Gastrocnemius medialis (tissue), 4 donors: ENCODE data around the gene ZNF622. TPM values are rescaled to one million over a fixed set of nuclear protein-coding genes. Genes with fewer than 3 reads are reported as not detected.

ENCODE experiments used
- ATAC-seq, 2 donors: fragments of 150-250 bp; one replicate each; pipeline ENCODE4 v1.9.1; 2016
- DNase-seq, 2 donors: peaks; one replicate each; pipeline ENCODE4 v3.0.0-alpha.2; 2019
- H3K27ac ChIP-seq, 4 donors: fragments of 200-600 bp; sonication (generic); 1 replicate in 1 of 4; 2 replicates in 3 of 4; pipeline ENCODE4 v1.5.1; 2016 to 2018; ENCODE audit warnings: mild to moderate bottlenecking in 2 of 4, moderate library complexity in 1 of 4
- H3K27me3 ChIP-seq, 3 donors: fragments of 200-600 bp; sonication (generic) in 2 of 3; 1 replicate in 1 of 3; 2 replicates in 2 of 3; pipeline versions ENCODE4 v1.5.1 to v1.6.0; 2016 to 2019; ENCODE audit warnings: mild to moderate bottlenecking in 1 of 3, moderate library complexity in 1 of 3
- H3K36me3 ChIP-seq, 2 donors: fragments of 200-600 bp; sonication (generic) in 1 of 2; one replicate each; pipeline ENCODE4 v1.5.1; 2017 to 2018
- H3K4me1 ChIP-seq, 2 donors: fragments of 200-600 bp; sonication (generic) in 1 of 2; one replicate each; pipeline ENCODE4 v1.5.1; 2016 to 2017; ENCODE audit warnings: mild to moderate bottlenecking in 2 of 2
- H3K4me3 ChIP-seq, 4 donors: fragments of 200-600 bp; sonication (generic) in 3 of 4; 1 replicate in 1 of 4; 2 replicates in 3 of 4; pipeline ENCODE4 v1.5.1; 2016 to 2019; ENCODE audit warnings: mild to moderate bottlenecking in 2 of 4
- H3K9me3 ChIP-seq, 3 donors: fragments of 200-600 bp; sonication (generic) in 2 of 3; 1 replicate in 1 of 3; 2 replicates in 2 of 3; pipeline ENCODE4 v1.5.1; 2016 to 2019
- CTCF ChIP-seq, 5 experiments: fragments of 450-650 bp in 3 of 5; fragments of 200-600 bp in 2 of 5; sonication (generic) in 2 of 5; IDR thresholded peaks in 4 of 5; conservative IDR thresholded peaks in 1 of 5; 1 replicate in 4 of 5; 2 replicates in 1 of 5; pipeline ENCODE4 v1.5.1; 2016 to 2019; ENCODE audit warnings: antibody characterized with exemption in 5 of 5, mild to moderate bottlenecking in 3 of 5, moderate library complexity in 3 of 5
- POLR2A ChIP-seq, 2 donors: fragments of 450-650 bp; IDR thresholded peaks; one replicate each; pipeline ENCODE4 v1.6.1; 2017; ENCODE audit warnings: antibody characterized with exemption in 2 of 2, mild to moderate bottlenecking in 2 of 2, moderate library complexity in 2 of 2
- in situ Hi-C, 4 donors: fragments of 200-750 bp; cut with MboI; loops; one replicate each; pipeline versions ENCODE4 v1.15.0 to v1.8.0; 2017; ENCODE audit warnings: low sequenced_read_pairs in 4 of 4
- intact Hi-C: fragments of 100-400 bp; cut with DNase I; formaldehyde crosslinking; loops from one replicate; pipeline ENCODE4 v1.15.1; 2023; ENCODE audit warnings: low total_unique reads
- total RNA-seq, 4 donors: library from RNA; depleted of rRNA; stranded (reverse); fragments of >200 nt; gene quantifications; one replicate each; pipeline versions ENCODE4 v1.1.0 to v1.2.3, GENCODE V29; 2016

The ZNF622 gene
- total RNA-seq, 4 donors from 2014 or later: 44.8 to 150 (median 75.1) TPM

- no peak for TF ChIP-seq POLR2A (IDR thresholded peaks at IDR 0.05)
- no peak for TF ChIP-seq CTCF (IDR thresholded peaks at IDR 0.05 in 4 of 5, conservative IDR thresholded peaks at IDR 0.05 in 1 of 5)
- DNase-seq (no peak), ATAC-seq (no peak)
- Histone ChIP-seq H3K27me3 (no peaks in the 10 kb centered on the region), H3K4me3 (peak overlapping the region in 1 of 4 donors; percentile 39), H3K27ac (peak overlapping the region; percentile 90 to 99 (median 96)), H3K36me3 (peaks cover 0 to 17% of the 10 kb centered on the region in 2 donors), H3K4me1 (peaks cover 74 to 79% of the 10 kb centered on the region in 2 donors), H3K9me3 (no peaks in the 10 kb centered on the region)
- intact Hi-C loops: loop anchor here (2.0 to 5.0 kb wide), 2 partner anchors 16 to 181 kb away; no protein-coding TSS in a partner anchor
- in situ Hi-C loops: loop anchor here (5.0 to 25.0 kb wide), 3 partner anchors 66 to 301 kb away; no protein-coding TSS in a partner anchor
Measured at GRCh38 chr5:16486711-16487111, 21.1 kb upstream of the ZNF622 start.

- ATAC-seq (no peak), DNase-seq (no peak)
- intact Hi-C loops: loop anchor here (2.0 to 5.0 kb wide), 2 partner anchors 15 to 182 kb away; no protein-coding TSS in a partner anchor
- in situ Hi-C loops: loop anchor here (5.0 to 25.0 kb wide), 3 partner anchors 67 to 302 kb away; no protein-coding TSS in a partner anchor
- Histone ChIP-seq H3K4me3 (no peak overlapping the region), H3K4me1 (peaks cover 64 to 85% of the 10 kb centered on the region in 2 donors), H3K9me3 (no peaks in the 10 kb centered on the region), H3K27ac (peak overlapping the region; percentile 90 to 99 (median 96)), H3K27me3 (no peaks in the 10 kb centered on the region), H3K36me3 (peaks cover 0 to 28% of the 10 kb centered on the region in 2 donors)
- no peak for TF ChIP-seq POLR2A (IDR thresholded peaks at IDR 0.05)
- no peak for TF ChIP-seq CTCF (IDR thresholded peaks at IDR 0.05 in 4 of 5, conservative IDR thresholded peaks at IDR 0.05 in 1 of 5)
Measured at GRCh38 chr5:16485656-16486055, 20.1 kb upstream of the ZNF622 start.

- Histone ChIP-seq H3K27me3 (no peaks in the 10 kb centered on the region), H3K36me3 (peaks cover 0 to 43% of the 10 kb centered on the region in 2 donors), H3K4me1 (peaks cover 52 to 77% of the 10 kb centered on the region in 2 donors), H3K27ac (peak overlapping the region; percentile 13 to 97 (median 92)), H3K9me3 (no peaks in the 10 kb centered on the region), H3K4me3 (no peak overlapping the region)
- in situ Hi-C loops (loop anchor here in 2 of 4 donors (10.0 to 25.0 kb wide), 2 partner anchors 71 to 303 kb away; no protein-coding TSS in a partner anchor), intact Hi-C loops (no loop called here)
- ATAC-seq (no peak), DNase-seq (no peak)
- no peak for TF ChIP-seq POLR2A (IDR thresholded peaks at IDR 0.05)
- TF ChIP-seq CTCF (IDR thresholded peaks at IDR 0.05 in 4 of 5, conservative IDR thresholded peaks at IDR 0.05 in 1 of 5): no peak
Measured at GRCh38 chr5:16484081-16484480, 18.5 kb upstream of the ZNF622 start.

- Histone ChIP-seq H3K9me3 (no peaks in the 10 kb centered on the region), H3K36me3 (peaks cover 0 to 51% of the 10 kb centered on the region in 2 donors), H3K4me1 (peaks cover 48 to 70% of the 10 kb centered on the region in 2 donors), H3K4me3 (no peak overlapping the region), H3K27me3 (no peaks in the 10 kb centered on the region), H3K27ac (peak overlapping the region; percentile 13 to 97 (median 92))
- in situ Hi-C loops: loop anchor here in 2 of 4 donors (10.0 to 25.0 kb wide), 2 partner anchors 71 to 304 kb away; no protein-coding TSS in a partner anchor
- DNase-seq: no peak
- no peak for TF ChIP-seq CTCF (IDR thresholded peaks at IDR 0.05 in 4 of 5, conservative IDR thresholded peaks at IDR 0.05 in 1 of 5)
- TF ChIP-seq POLR2A (IDR thresholded peaks at IDR 0.05): no peak
- ATAC-seq: no peak
- intact Hi-C loops: no loop called here
Measured at GRCh38 chr5:16483361-16483760, 17.8 kb upstream of the ZNF622 start.
